Measurements from ENCODE around the gene AMIGO1.
"Not testable (repeated sequence)": the region's sequence is repeated elsewhere in the genome, so short reads cannot be mapped to it uniquely, and the experiment has no call there.

The AMIGO1 gene

GRCh38 chr1:109479901-109480300 is 29.6 kb downstream of the AMIGO1 start:
- Histone ChIP-seq H2AFZ (ENCODE audit: low read length, unreplicated experiment) (no peak overlapping the region), H3K36me3 (ENCODE audit: insufficient read depth, low read length) (no peaks in the 10 kb centered on the region), H3K4me1 (ENCODE audit: control insufficient read depth, insufficient read depth, low read length, unreplicated experiment) (peaks cover 8% of the 10 kb centered on the region), H3K27me3 (ENCODE audit: insufficient read depth, low read length) (peaks cover 76% of the 10 kb centered on the region), H3K27ac (ENCODE audit: low read depth, low read length) (no peak overlapping the region), H3K79me2 (ENCODE audit: control insufficient read depth, insufficient read depth, low read length, unreplicated experiment) (no peaks in the 10 kb centered on the region), H3K4me3 (ENCODE audit: low read depth, low read length) (no peak overlapping the region)

GRCh38 chr1:109479311-109479710 is 30.2 kb downstream of the AMIGO1 start:
- Histone ChIP-seq H3K4me1 (ENCODE audit: control insufficient read depth, insufficient read depth, low read length, unreplicated experiment) (peaks cover 3% of the 10 kb centered on the region), H2AFZ (ENCODE audit: low read length, unreplicated experiment) (no peak overlapping the region), H3K79me2 (ENCODE audit: control insufficient read depth, insufficient read depth, low read length, unreplicated experiment) (no peaks in the 10 kb centered on the region), H3K27ac (ENCODE audit: low read depth, low read length) (no peak overlapping the region), H3K27me3 (ENCODE audit: insufficient read depth, low read length) (peaks cover 81% of the 10 kb centered on the region), H3K36me3 (ENCODE audit: insufficient read depth, low read length) (no peaks in the 10 kb centered on the region), H3K4me3 (ENCODE audit: low read depth, low read length) (no peak overlapping the region)

- H3K36me3 ChIP-seq (ENCODE audit: insufficient read depth, low read length) = no peaks in the 10 kb centered on the region
- H3K79me2 ChIP-seq (ENCODE audit: control insufficient read depth, insufficient read depth, low read length, unreplicated experiment) = no peaks in the 10 kb centered on the region
- H3K4me3 ChIP-seq (ENCODE audit: low read depth, low read length) = no peak overlapping the region
- peaks cover 85% of the 10 kb centered on the region for H3K27me3 ChIP-seq (ENCODE audit: insufficient read depth, low read length)
- peaks cover 3% of the 10 kb centered on the region for H3K4me1 ChIP-seq (ENCODE audit: control insufficient read depth, insufficient read depth, low read length, unreplicated experiment)
- no peak overlapping the region for H2AFZ ChIP-seq (ENCODE audit: low read length, unreplicated experiment)
- H3K27ac ChIP-seq (ENCODE audit: low read depth, low read length) = no peak overlapping the region
These were observed 30.7 kb downstream of the AMIGO1 start for GRCh38 chr1:109478806-109479205.

- no peak overlapping the region for H3K27ac ChIP-seq (ENCODE audit: low read depth, low read length)
- no peak overlapping the region for H3K4me3 ChIP-seq (ENCODE audit: low read depth, low read length)
- no peaks in the 10 kb centered on the region for H3K36me3 ChIP-seq (ENCODE audit: insufficient read depth, low read length)
- H3K27me3 ChIP-seq (ENCODE audit: insufficient read depth, low read length) = peaks cover 84% of the 10 kb centered on the region
- H3K79me2 ChIP-seq (ENCODE audit: control insufficient read depth, insufficient read depth, low read length, unreplicated experiment) = no peaks in the 10 kb centered on the region
- no peak overlapping the region for H2AFZ ChIP-seq (ENCODE audit: low read length, unreplicated experiment)
- no peaks in the 10 kb centered on the region for H3K4me1 ChIP-seq (ENCODE audit: control insufficient read depth, insufficient read depth, low read length, unreplicated experiment)
These were observed 31.7 kb downstream of the AMIGO1 start for GRCh38 chr1:109477821-109478220.

- Histone ChIP-seq H3K4me1 (ENCODE audit: control insufficient read depth, insufficient read depth, low read length, unreplicated experiment) (no peaks in the 10 kb centered on the region), H3K27ac (ENCODE audit: low read depth, low read length) (no peak overlapping the region), H3K79me2 (ENCODE audit: control insufficient read depth, insufficient read depth, low read length, unreplicated experiment) (no peaks in the 10 kb centered on the region), H3K27me3 (ENCODE audit: insufficient read depth, low read length) (peaks cover 81% of the 10 kb centered on the region), H3K36me3 (ENCODE audit: insufficient read depth, low read length) (no peaks in the 10 kb centered on the region), H3K4me3 (ENCODE audit: low read depth, low read length) (no peak overlapping the region), H2AFZ (ENCODE audit: low read length, unreplicated experiment) (no peak overlapping the region)
These were observed 32.7 kb downstream of the AMIGO1 start for GRCh38 chr1:109476825-109477224.

GRCh38 chr1:109475261-109475660 is 34.3 kb downstream of the AMIGO1 start:
- Histone ChIP-seq H2AFZ (ENCODE audit: low read length, unreplicated experiment) (no peak overlapping the region), H3K36me3 (ENCODE audit: insufficient read depth, low read length) (no peaks in the 10 kb centered on the region), H3K79me2 (ENCODE audit: control insufficient read depth, insufficient read depth, low read length, unreplicated experiment) (no peaks in the 10 kb centered on the region), H3K27ac (ENCODE audit: low read depth, low read length) (no peak overlapping the region), H3K4me1 (ENCODE audit: control insufficient read depth, insufficient read depth, low read length, unreplicated experiment) (no peaks in the 10 kb centered on the region), H3K4me3 (ENCODE audit: low read depth, low read length) (no peak overlapping the region), H3K27me3 (ENCODE audit: insufficient read depth, low read length) (peaks cover 81% of the 10 kb centered on the region)

- H3K4me3 ChIP-seq (ENCODE audit: low read depth, low read length) = no peak overlapping the region
- H3K36me3 ChIP-seq (ENCODE audit: insufficient read depth, low read length) = no peaks in the 10 kb centered on the region
- H3K79me2 ChIP-seq (ENCODE audit: control insufficient read depth, insufficient read depth, low read length, unreplicated experiment) = no peaks in the 10 kb centered on the region
- H3K27ac ChIP-seq (ENCODE audit: low read depth, low read length) = no peak overlapping the region
- H3K4me1 ChIP-seq (ENCODE audit: control insufficient read depth, insufficient read depth, low read length, unreplicated experiment) = no peaks in the 10 kb centered on the region
- H3K27me3 ChIP-seq (ENCODE audit: insufficient read depth, low read length) = peaks cover 83% of the 10 kb centered on the region
- H2AFZ ChIP-seq (ENCODE audit: low read length, unreplicated experiment) = no peak overlapping the region
These were observed 34.8 kb downstream of the AMIGO1 start for GRCh38 chr1:109474697-109475096.

- not testable (repeated sequence) for H3K27ac ChIP-seq (ENCODE audit: low read depth, low read length); H3K4me1 ChIP-seq (ENCODE audit: control insufficient read depth, insufficient read depth, low read length, unreplicated experiment); H3K4me3 ChIP-seq (ENCODE audit: low read depth, low read length); H3K36me3 ChIP-seq (ENCODE audit: insufficient read depth, low read length); H3K79me2 ChIP-seq (ENCODE audit: control insufficient read depth, insufficient read depth, low read length, unreplicated experiment); H2AFZ ChIP-seq (ENCODE audit: low read length, unreplicated experiment)
- peaks cover 82% of the 10 kb centered on the region for H3K27me3 ChIP-seq (ENCODE audit: insufficient read depth, low read length)
These were observed 36.1 kb downstream of the AMIGO1 start for GRCh38 chr1:109473284-109474057.

GRCh38 chr1:109472779-109473178 is 36.7 kb downstream of the AMIGO1 start:
- no peaks in the 10 kb centered on the region for H3K4me1 ChIP-seq (ENCODE audit: control insufficient read depth, insufficient read depth, low read length, unreplicated experiment)
- H3K27me3 ChIP-seq (ENCODE audit: insufficient read depth, low read length) = peaks cover 82% of the 10 kb centered on the region
- H2AFZ ChIP-seq (ENCODE audit: low read length, unreplicated experiment) = no peak overlapping the region
- no peaks in the 10 kb centered on the region for H3K36me3 ChIP-seq (ENCODE audit: insufficient read depth, low read length)
- H3K27ac ChIP-seq (ENCODE audit: low read depth, low read length) = no peak overlapping the region
- H3K4me3 ChIP-seq (ENCODE audit: low read depth, low read length) = no peak overlapping the region
- H3K79me2 ChIP-seq (ENCODE audit: control insufficient read depth, insufficient read depth, low read length, unreplicated experiment) = no peaks in the 10 kb centered on the region

GRCh38 chr1:109470245-109470644 is 39.3 kb downstream of the AMIGO1 start:
- Histone ChIP-seq H3K36me3 (ENCODE audit: insufficient read depth, low read length) (no peaks in the 10 kb centered on the region), H3K79me2 (ENCODE audit: control insufficient read depth, insufficient read depth, low read length, unreplicated experiment) (no peaks in the 10 kb centered on the region)

GRCh38 chr1:109468903-109469302 is 40.6 kb downstream of the AMIGO1 start:
- no peaks in the 10 kb centered on the region for H3K36me3 ChIP-seq (ENCODE audit: insufficient read depth, low read length)
- H3K4me3 ChIP-seq (ENCODE audit: low read depth, low read length) = no peak overlapping the region
- H3K27ac ChIP-seq (ENCODE audit: low read depth, low read length) = no peak overlapping the region
- H3K27me3 ChIP-seq (ENCODE audit: insufficient read depth, low read length) = peaks cover 88% of the 10 kb centered on the region
- no peaks in the 10 kb centered on the region for H3K79me2 ChIP-seq (ENCODE audit: control insufficient read depth, insufficient read depth, low read length, unreplicated experiment)
- H2AFZ ChIP-seq (ENCODE audit: low read length, unreplicated experiment) = no peak overlapping the region
- H3K4me1 ChIP-seq (ENCODE audit: control insufficient read depth, insufficient read depth, low read length, unreplicated experiment) = no peaks in the 10 kb centered on the region

More at GRCh38 chr1:109470245-109470644, 39.3 kb downstream of the AMIGO1 start:
- no peaks in the 10 kb centered on the region for H3K4me1 ChIP-seq (ENCODE audit: control insufficient read depth, insufficient read depth, low read length, unreplicated experiment)
- H2AFZ ChIP-seq (ENCODE audit: low read length, unreplicated experiment) = no peak overlapping the region
- H3K27me3 ChIP-seq (ENCODE audit: insufficient read depth, low read length) = peaks cover 86% of the 10 kb centered on the region
- no peak overlapping the region for H3K27ac ChIP-seq (ENCODE audit: low read depth, low read length)
- H3K4me3 ChIP-seq (ENCODE audit: low read depth, low read length) = no peak overlapping the region
